RKO (cell line): ENCODE results near the gene HERC2.
"Not testable (repeated sequence)": the region's sequence is repeated elsewhere in the genome, so short reads cannot be mapped to it uniquely, and the experiment has no call there.

Experiments
- DNase-seq: peaks from one replicate; pipeline ENCODE4 v3.0.0-alpha.2; 2016; ENCODE audit warnings: low spot score

Gene HERC2

GRCh38 chr15:28281876-28282275, 40.1 kb downstream of the HERC2 start:
- no peak for DNase-seq

- DNase-seq = no peak
These were observed 47.3 kb downstream of the HERC2 start for GRCh38 chr15:28274635-28275034.

GRCh38 chr15:28273873-28274610, 47.9 kb downstream of the HERC2 start:
- no peak for DNase-seq

- no peak for DNase-seq
These were observed 48.5 kb downstream of the HERC2 start for GRCh38 chr15:28273468-28273867.

- DNase-seq = no peak
These were observed 49.4 kb downstream of the HERC2 start for GRCh38 chr15:28272587-28272986.

- no peak for DNase-seq
These were observed 50.2 kb downstream of the HERC2 start for GRCh38 chr15:28271697-28272260.

GRCh38 chr15:28269097-28269496, 52.9 kb downstream of the HERC2 start:
- DNase-seq = no peak

- no peak for DNase-seq
These were observed 54.3 kb downstream of the HERC2 start for GRCh38 chr15:28267727-28268126.

- DNase-seq = no peak
These were observed 56.5 kb downstream of the HERC2 start for GRCh38 chr15:28265334-28266019.

- no peak for DNase-seq
These were observed 57.8 kb downstream of the HERC2 start for GRCh38 chr15:28264166-28264565.

GRCh38 chr15:28262438-28262837, 59.5 kb downstream of the HERC2 start:
- no peak for DNase-seq

- DNase-seq = no peak
These were observed 61.3 kb downstream of the HERC2 start for GRCh38 chr15:28260722-28261121.

GRCh38 chr15:28260317-28260716, 61.7 kb downstream of the HERC2 start:
- DNase-seq = no peak

- DNase-seq = no peak
These were observed 66.0 kb downstream of the HERC2 start for GRCh38 chr15:28255965-28256364.

- no peak for DNase-seq
These were observed 69.1 kb downstream of the HERC2 start for GRCh38 chr15:28252831-28253230.

- no peak for DNase-seq
These were observed 75.4 kb downstream of the HERC2 start for GRCh38 chr15:28246605-28247004.

GRCh38 chr15:28243901-28244300, 78.1 kb downstream of the HERC2 start:
- DNase-seq = no peak

- DNase-seq = no peak
These were observed 78.6 kb downstream of the HERC2 start for GRCh38 chr15:28243399-28243798.

GRCh38 chr15:28238296-28238695, 83.7 kb downstream of the HERC2 start:
- not testable (repeated sequence) for DNase-seq

- not testable (repeated sequence) for DNase-seq
These were observed 90.2 kb downstream of the HERC2 start for GRCh38 chr15:28231743-28232142.

- DNase-seq = not testable (repeated sequence)
These were observed 90.6 kb downstream of the HERC2 start for GRCh38 chr15:28231336-28231735.

- DNase-seq = not testable (repeated sequence)
These were observed 92.9 kb downstream of the HERC2 start for GRCh38 chr15:28228990-28229640.

- DNase-seq = no peak
These were observed 93.9 kb downstream of the HERC2 start for GRCh38 chr15:28228096-28228495.
